Smooth muscle cell (in vitro differentiated cells): Measurements from ENCODE around the gene ACYP2. TPM values are rescaled to one million over a fixed set of nuclear protein-coding genes. Genes with fewer than 3 reads are reported as not detected.
"Not testable (repeated sequence)": the region's sequence is repeated elsewhere in the genome, so short reads cannot be mapped to it uniquely, and the experiment has no call there.

Source experiments
- DNase-seq: peaks from one replicate; lab custom pipeline; 2025; ENCODE audit not compliant: unreplicated experiment; lab: John Stamatoyannopoulos, UW
- H2AFZ ChIP-seq: fragments of 200-600 bp; sonication (generic); 2 replicates; pipeline ENCODE4 v1.6.0; 2016; ENCODE audit warnings: antibody characterized with exemption, low read depth, mild to moderate bottlenecking
- H3F3A ChIP-seq: fragments of 200-600 bp; sonication (generic); 2 replicates; pipeline ENCODE4 v1.6.0; 2017; ENCODE audit warnings: antibody characterized with exemption, low read depth
- H3K27ac ChIP-seq: fragments of 200-600 bp; sonication (generic); 2 replicates; pipeline ENCODE4 v1.5.1; 2016; ENCODE audit warnings: low read depth, mild to moderate bottlenecking
- H3K27me3 ChIP-seq: fragments of 200-600 bp; sonication (generic); 2 replicates; pipeline ENCODE4 v1.6.1; 2016; ENCODE audit warnings: low read depth, mild to moderate bottlenecking
- H3K36me3 ChIP-seq: fragments of 200-600 bp; sonication (generic); 2 replicates; pipeline ENCODE4 v1.5.1; 2016; ENCODE audit warnings: low read depth
- H3K4me1 ChIP-seq: fragments of 200-600 bp; sonication (generic); 2 replicates; pipeline ENCODE4 v1.5.1; 2016; ENCODE audit warnings: low read depth
- H3K4me2 ChIP-seq: fragments of 200-600 bp; sonication (generic); 2 replicates; pipeline ENCODE4 v1.6.0; 2016; ENCODE audit warnings: mild to moderate bottlenecking
- H3K4me3 ChIP-seq: fragments of 200-600 bp; sonication (generic); 2 replicates; pipeline ENCODE4 v1.5.1; 2016; ENCODE audit warnings: mild to moderate bottlenecking
- H3K79me2 ChIP-seq: fragments of 200-600 bp; sonication (generic); 2 replicates; pipeline ENCODE4 v1.6.0; 2016; ENCODE audit warnings: low read depth, mild to moderate bottlenecking
- H3K9ac ChIP-seq: fragments of 200-600 bp; sonication (generic); 2 replicates; pipeline ENCODE4 v1.6.0; 2016; ENCODE audit warnings: low read depth
- H3K9me3 ChIP-seq: fragments of 200-600 bp; sonication (generic); replicated peaks from 2 replicates; pipeline ENCODE4 v1.5.1; 2016; ENCODE audit warnings: low read depth
- H4K20me1 ChIP-seq: fragments of 200-600 bp; sonication (generic); 2 replicates; pipeline ENCODE4 v1.6.0; 2016; ENCODE audit warnings: low read depth
- CTCF ChIP-seq: fragments of 200-600 bp; sonication (generic); IDR thresholded peaks from 2 replicates; pipeline ENCODE4 v1.5.1; 2017; ENCODE audit warnings: borderline replicate concordance, mild to moderate bottlenecking, antibody characterized with exemption; ENCODE audit not compliant: insufficient read depth, poor library complexity, severe bottlenecking
- WGBS: methylation state at CpG from one replicate; pipeline ENCODE4 v1.1.7; 2016; ENCODE audit warnings: low lambda C conversion rate; 5-methylcytosine and 5-hydroxymethylcytosine counted together
- polyA plus RNA-seq: library from polyadenylated mRNA; unstranded; fragments of >200 nt; fragmentation: Nextera tagmentation; extraction: Ambion mirVana; gene quantifications from 2 replicates; pipeline ENCODE4 v1.2.1, GENCODE V29; 2016
- total RNA-seq: library from RNA; depleted of rRNA; stranded (reverse); fragments of >200 nt; gene quantifications from 2 replicates; pipeline ENCODE4 v1.2.3, GENCODE V29; 2014

The ACYP2 gene
- total and polyA plus RNA-seq, 2 experiments from 2014 or later, result 12.1 to 18.6 TPM

- 60% methylated on average over 5 of the region's 5 CpGs for WGBS
- Histone ChIP-seq H3K79me2 (no peaks in the 10 kb centered on the region), H3K36me3 (no peaks in the 10 kb centered on the region), H3K9me3 (no peaks in the 10 kb centered on the region), H3K4me2 (no peak overlapping the region), H3K27ac (no peak overlapping the region), H3F3A (no peaks in the 10 kb centered on the region), H3K9ac (no peak overlapping the region), H4K20me1 (no peaks in the 10 kb centered on the region), H3K4me3 (no peak overlapping the region), H2AFZ (no peak overlapping the region), H3K27me3 (no peaks in the 10 kb centered on the region), H3K4me1 (peaks cover 7% of the 10 kb centered on the region)
- TF ChIP-seq CTCF, result no peak
- no peak for DNase-seq
Observed at GRCh38 chr2:54088191-54088634, 27.2 kb upstream of the ACYP2 start.

- 42% methylated on average over 2 of the region's 2 CpGs for WGBS
- Histone ChIP-seq H3K4me3 (no peak overlapping the region), H2AFZ (no peak overlapping the region), H3K4me2 (no peak overlapping the region), H3K4me1 (peaks cover 7% of the 10 kb centered on the region), H3K27ac (no peak overlapping the region), H3K9me3 (no peaks in the 10 kb centered on the region), H3K9ac (no peak overlapping the region), H3K36me3 (no peaks in the 10 kb centered on the region), H3K79me2 (no peaks in the 10 kb centered on the region), H3K27me3 (no peaks in the 10 kb centered on the region), H3F3A (no peaks in the 10 kb centered on the region), H4K20me1 (no peaks in the 10 kb centered on the region)
- TF ChIP-seq CTCF, result no peak
- no peak for DNase-seq
Observed at GRCh38 chr2:54088719-54089118, 26.7 kb upstream of the ACYP2 start.

- WGBS, result 91% methylated on average over 8 of the region's 8 CpGs
- H3K27me3 ChIP-seq, result no peaks in the 10 kb centered on the region
- no peaks in the 10 kb centered on the region for H3K36me3 ChIP-seq
- no peak overlapping the region for H3K27ac ChIP-seq
- H3K9ac ChIP-seq, result no peak overlapping the region
- H4K20me1 ChIP-seq, result no peaks in the 10 kb centered on the region
- no peaks in the 10 kb centered on the region for H3K9me3 ChIP-seq
- no peaks in the 10 kb centered on the region for H3F3A ChIP-seq
- DNase-seq, result no peak
- no peaks in the 10 kb centered on the region for H3K79me2 ChIP-seq
- H3K4me2 ChIP-seq, result no peak overlapping the region
- no peak overlapping the region for H3K4me3 ChIP-seq
- TF ChIP-seq CTCF, result no peak
- peaks cover 7% of the 10 kb centered on the region for H3K4me1 ChIP-seq
- H2AFZ ChIP-seq, result no peak overlapping the region
Observed at GRCh38 chr2:54090521-54091117, 24.8 kb upstream of the ACYP2 start.

GRCh38 chr2:54092940-54093339, 22.5 kb upstream of the ACYP2 start:
- no peaks in the 10 kb centered on the region for H3K36me3 ChIP-seq
- H3K4me1 ChIP-seq, result peaks cover 6% of the 10 kb centered on the region
- no peak overlapping the region for H3K27ac ChIP-seq
- H3K9me3 ChIP-seq, result no peaks in the 10 kb centered on the region
- no peak overlapping the region for H3K9ac ChIP-seq
- no peak overlapping the region for H3K4me2 ChIP-seq
- no peaks in the 10 kb centered on the region for H3K27me3 ChIP-seq
- no peaks in the 10 kb centered on the region for H3F3A ChIP-seq
- H2AFZ ChIP-seq, result no peak overlapping the region
- no peak for DNase-seq
- H4K20me1 ChIP-seq, result no peaks in the 10 kb centered on the region
- no peak for TF ChIP-seq CTCF
- H3K4me3 ChIP-seq, result no peak overlapping the region
- 84% methylated on average over 4 of the region's 4 CpGs for WGBS
- H3K79me2 ChIP-seq, result no peaks in the 10 kb centered on the region

- H3K9ac ChIP-seq, H3F3A ChIP-seq, H2AFZ ChIP-seq, DNase-seq, H3K27ac ChIP-seq, H3K4me1 ChIP-seq, H3K79me2 ChIP-seq, H3K27me3 ChIP-seq, H4K20me1 ChIP-seq, H3K4me3 ChIP-seq, H3K36me3 ChIP-seq, H3K9me3 ChIP-seq, H3K4me2 ChIP-seq: not testable (repeated sequence)
- WGBS, result 87% methylated on average over 8 of the region's 30 CpGs
Observed at GRCh38 chr2:54095406-54095805, 20.0 kb upstream of the ACYP2 start.

- H3K36me3 ChIP-seq, H3K4me2 ChIP-seq, H4K20me1 ChIP-seq, H2AFZ ChIP-seq, H3K9me3 ChIP-seq, H3K27ac ChIP-seq, H3K4me1 ChIP-seq, H3F3A ChIP-seq, H3K4me3 ChIP-seq, H3K79me2 ChIP-seq, H3K9ac ChIP-seq, H3K27me3 ChIP-seq, DNase-seq: not testable (repeated sequence)
- 97% methylated on average over 14 of the region's 26 CpGs for WGBS
Observed at GRCh38 chr2:54096141-54096540, 19.3 kb upstream of the ACYP2 start.
